ENCODE results near the gene RPSA.

Gene RPSA

DNA sequence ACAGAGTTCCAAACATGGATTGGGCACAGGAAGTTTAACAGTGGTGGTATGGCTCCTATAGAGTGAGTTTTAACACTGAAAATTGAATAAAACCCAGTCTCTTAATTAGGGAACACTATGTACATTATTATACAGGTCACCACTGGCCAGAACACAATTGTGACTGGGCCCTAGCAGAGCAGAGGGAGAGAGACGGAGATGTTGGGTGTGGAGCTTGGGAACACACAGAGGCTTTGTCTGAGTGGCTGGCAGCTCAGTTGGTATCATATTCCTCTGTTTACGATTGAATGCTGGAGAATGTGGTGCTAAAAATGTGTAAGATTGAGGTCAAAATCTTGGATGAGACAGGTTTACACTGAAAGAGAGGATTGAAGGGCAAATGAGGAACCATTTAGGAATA, 54.2 kb downstream of the RPSA start:
- TF ChIP-seq, protein P1, sequence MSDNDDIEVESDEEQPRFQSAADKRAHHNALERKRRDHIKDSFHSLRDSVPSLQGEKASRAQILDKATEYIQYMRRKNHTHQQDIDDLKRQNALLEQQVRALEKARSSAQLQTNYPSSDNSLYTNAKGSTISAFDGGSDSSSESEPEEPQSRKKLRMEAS (IDR thresholded peaks at IDR 0.05; ENCODE audit: low read depth, low read length), result no peak
- no peak for TF ChIP-seq MYC (IDR thresholded peaks at IDR 0.05; ENCODE audit: low read depth, low read length)
- TF ChIP-seq, protein P2, sequence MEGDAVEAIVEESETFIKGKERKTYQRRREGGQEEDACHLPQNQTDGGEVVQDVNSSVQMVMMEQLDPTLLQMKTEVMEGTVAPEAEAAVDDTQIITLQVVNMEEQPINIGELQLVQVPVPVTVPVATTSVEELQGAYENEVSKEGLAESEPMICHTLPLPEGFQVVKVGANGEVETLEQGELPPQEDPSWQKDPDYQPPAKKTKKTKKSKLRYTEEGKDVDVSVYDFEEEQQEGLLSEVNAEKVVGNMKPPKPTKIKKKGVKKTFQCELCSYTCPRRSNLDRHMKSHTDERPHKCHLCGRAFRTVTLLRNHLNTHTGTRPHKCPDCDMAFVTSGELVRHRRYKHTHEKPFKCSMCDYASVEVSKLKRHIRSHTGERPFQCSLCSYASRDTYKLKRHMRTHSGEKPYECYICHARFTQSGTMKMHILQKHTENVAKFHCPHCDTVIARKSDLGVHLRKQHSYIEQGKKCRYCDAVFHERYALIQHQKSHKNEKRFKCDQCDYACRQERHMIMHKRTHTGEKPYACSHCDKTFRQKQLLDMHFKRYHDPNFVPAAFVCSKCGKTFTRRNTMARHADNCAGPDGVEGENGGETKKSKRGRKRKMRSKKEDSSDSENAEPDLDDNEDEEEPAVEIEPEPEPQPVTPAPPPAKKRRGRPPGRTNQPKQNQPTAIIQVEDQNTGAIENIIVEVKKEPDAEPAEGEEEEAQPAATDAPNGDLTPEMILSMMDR (IDR thresholded peaks at IDR 0.05; ENCODE audit: low read depth, low read length), result no peak
- TF ChIP-seq POLR2A (IDR thresholded peaks at IDR 0.05; ENCODE audit: extremely low read depth, insufficient read length), result no peak
- no peak overlapping the region for H3K4me3 ChIP-seq (ENCODE audit: low read depth, low read length)
- DNase-seq (ENCODE audit: low read depth), result no peak

Data from NB4 (cell line).